PC-3 (cell line): ENCODE data around the gene HSF2BP. TPM values are rescaled to one million over a fixed set of nuclear protein-coding genes. Genes with fewer than 3 reads are reported as not detected.

Experiments used
- ATAC-seq: fragments of 200-7000 bp; cut with Tn5 transposase; 2 replicates; pipeline ENCODE4 v1.9.1; 2020; ENCODE audit warnings: mild to moderate bottlenecking, moderate library complexity
- BruUV-seq: library from RNA; stranded (reverse); fragments of 400-500 nt; replicated peaks from 2 replicates; lab custom pipeline; 2021; lab: Mats Ljungman, UMichigan
- CTCF ChIA-PET: fragments of 300-600 bp; sonication (Branson Sonifier 250); formaldehyde crosslinking; loops from one replicate; lab custom pipeline; 2022; ENCODE audit warnings: antibody characterized with exemption; lab: Charles Lee
- POLR2A ChIA-PET: fragments of 300-600 bp; sonication (Branson Sonifier 250); formaldehyde crosslinking; loops from one replicate; lab custom pipeline; 2022; ENCODE audit warnings: antibody characterized with exemption; ENCODE audit not compliant: unreplicated experiment; lab: Charles Lee
- DNase-seq: peaks from one replicate; pipeline ENCODE4 v3.0.0-alpha.2; 2015
- H2AFZ ChIP-seq: fragments of 300-600 bp; sonication (generic); 2 replicates; pipeline ENCODE4 v1.6.0; 2016; ENCODE audit warnings: antibody characterized with exemption, low read length
- H3F3A ChIP-seq: fragments of 300-600 bp; sonication (generic); one replicate; pipeline ENCODE4 v1.6.0; 2017; ENCODE audit warnings: antibody characterized with exemption, low read length, control low read depth, mild to moderate bottlenecking; ENCODE audit not compliant: unreplicated experiment
- H3K27ac ChIP-seq: fragments of 300-600 bp; sonication (generic); 2 replicates; pipeline ENCODE4 v1.5.1; 2016; ENCODE audit warnings: mild to moderate bottlenecking, low read length
- H3K27me3 ChIP-seq: fragments of 300-600 bp; sonication (generic); 2 replicates; pipeline ENCODE4 v1.6.1; 2016; ENCODE audit warnings: low read length, mixed read lengths
- H3K36me3 ChIP-seq: fragments of 300-600 bp; sonication (generic); 2 replicates; pipeline ENCODE4 v1.6.1; 2016; ENCODE audit warnings: low read depth, mixed run types, low read length, mixed read lengths
- H3K4me1 ChIP-seq: fragments of 300-600 bp; sonication (generic); 2 replicates; pipeline ENCODE4 v1.5.1; 2016; ENCODE audit warnings: low read length; ENCODE audit not compliant: insufficient read depth
- H3K4me2 ChIP-seq: fragments of 300-600 bp; sonication (generic); 2 replicates; pipeline ENCODE4 v1.6.0; 2016; ENCODE audit warnings: low read length
- H3K4me3 ChIP-seq: fragments of 300-600 bp; sonication (generic); 2 replicates; pipeline ENCODE4 v1.5.1; 2016; ENCODE audit warnings: mild to moderate bottlenecking, low read length, mixed read lengths
- H3K79me2 ChIP-seq: fragments of 300-600 bp; sonication (generic); 2 replicates; pipeline ENCODE4 v1.6.1; 2017; ENCODE audit warnings: low read length, mixed read lengths
- H3K9ac ChIP-seq: fragments of 300-600 bp; sonication (generic); 2 replicates; pipeline ENCODE4 v1.6.0; 2016; ENCODE audit warnings: mild to moderate bottlenecking, low read length
- H3K9me2 ChIP-seq: fragments of 300-600 bp; sonication (generic); replicated peaks from 2 replicates; pipeline ENCODE4 v1.6.1; 2016; ENCODE audit warnings: mixed run types, low read length, mixed read lengths
- H3K9me3 ChIP-seq: fragments of 300-600 bp; sonication (generic); 2 replicates; pipeline ENCODE4 v1.6.1; 2016; ENCODE audit warnings: low read length, mixed read lengths
- H4K20me1 ChIP-seq: fragments of 300-600 bp; sonication (generic); 2 replicates; pipeline ENCODE4 v1.6.1; 2016; ENCODE audit warnings: low read length, mixed read lengths
- CTCF ChIP-seq: fragments of 300-600 bp; sonication (generic); conservative IDR thresholded peaks from 2 replicates; pipeline ENCODE4 v1.5.1; 2017; ENCODE audit warnings: antibody characterized with exemption, low read depth, mild to moderate bottlenecking, low read length
- EZH2 ChIP-seq: fragments of 300-600 bp; sonication (generic); IDR thresholded peaks from one replicate; pipeline ENCODE4 v1.6.1; 2017; ENCODE audit warnings: antibody characterized with exemption, mild to moderate bottlenecking, low read length; ENCODE audit not compliant: unreplicated experiment
- EZH2phosphoT487 ChIP-seq: fragments of 300-600 bp; sonication (generic); IDR thresholded peaks from 2 replicates; pipeline ENCODE4 v1.6.1; 2018; ENCODE audit warnings: mild to moderate bottlenecking, antibody characterized with exemption, low read length, borderline replicate concordance
- intact Hi-C: fragments of 100-400 bp; cut with micrococcal nuclease; formaldehyde crosslinking; loops from 2 replicates; pipeline ENCODE4 v1.9.0; 2023
- total RNA-seq: library from RNA; depleted of rRNA; stranded (reverse); fragments of >200 nt; gene quantifications from 2 replicates; pipeline ENCODE4 v1.2.3, GENCODE V29; 2014

HSF2BP gene
- total RNA-seq, 1 experiment from 2014 or later, result 2.4 TPM

GRCh38 chr21:43693981-43694380 is 34.7 kb upstream of the HSF2BP start:
- BruUV-seq, result no TSS peak
- CTCF ChIA-PET, result no interaction called here
- intact Hi-C loops, result no loop called here

GRCh38 chr21:43692949-43693348 is 33.7 kb upstream of the HSF2BP start:
- Histone ChIP-seq H3K9me2 (no peaks in the 10 kb centered on the region), H3K27ac (no peak overlapping the region), H3K4me2 (no peak overlapping the region), H4K20me1 (no peaks in the 10 kb centered on the region), H3K36me3 (peaks cover 57% of the 10 kb centered on the region), H2AFZ (no peak overlapping the region), H3K9ac (no peak overlapping the region), H3K9me3 (no peaks in the 10 kb centered on the region), H3K4me3 (no peak overlapping the region), H3K79me2 (no peaks in the 10 kb centered on the region), H3F3A (no peaks in the 10 kb centered on the region), H3K4me1 (no peaks in the 10 kb centered on the region), H3K27me3 (no peaks in the 10 kb centered on the region)
- DNase-seq, result no peak
- ChIA-PET CTCF (no interaction called here), POLR2A (no interaction called here)
- no peak for ATAC-seq
- TF ChIP-seq EZH2, result no peak
- TF ChIP-seq EZH2phosphoT487, result no peak
- no peak for TF ChIP-seq CTCF
- intact Hi-C loops, result no loop called here
- no TSS peak for BruUV-seq

More at GRCh38 chr21:43693981-43694380, 34.7 kb upstream of the HSF2BP start:
- Histone ChIP-seq H3K9me3 (no peaks in the 10 kb centered on the region), H3K9ac (no peak overlapping the region), H2AFZ (no peak overlapping the region), H3K27ac (no peak overlapping the region), H3K27me3 (no peaks in the 10 kb centered on the region), H4K20me1 (no peaks in the 10 kb centered on the region), H3K79me2 (no peaks in the 10 kb centered on the region), H3F3A (no peaks in the 10 kb centered on the region), H3K36me3 (peaks cover 47% of the 10 kb centered on the region), H3K4me1 (no peaks in the 10 kb centered on the region), H3K4me2 (no peak overlapping the region), H3K9me2 (no peaks in the 10 kb centered on the region), H3K4me3 (no peak overlapping the region)
- no peak for ATAC-seq
- TF ChIP-seq EZH2phosphoT487 (no peak), EZH2 (no peak), CTCF (no peak)
- POLR2A ChIA-PET, result no interaction called here
- DNase-seq, result no peak

DNA sequence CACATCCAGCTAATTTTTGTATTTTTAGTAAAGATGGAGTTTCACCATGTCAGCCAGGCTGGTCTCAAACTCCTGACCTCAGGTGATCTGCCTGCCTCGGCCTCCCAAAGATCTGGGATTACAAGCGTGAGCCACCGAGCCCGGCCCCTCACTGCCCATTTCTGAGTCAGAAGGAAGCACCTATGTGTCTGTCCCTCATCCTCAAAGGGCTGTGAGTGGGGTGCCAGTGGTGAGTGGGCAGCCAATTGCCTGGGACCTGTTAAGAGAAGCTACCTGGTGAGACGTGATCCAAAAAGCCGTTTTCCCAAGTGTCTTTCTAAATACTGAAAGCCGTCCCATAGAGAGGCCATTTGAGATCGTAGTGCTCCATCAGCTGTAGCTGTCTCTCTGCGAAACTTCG is 32.5 kb upstream of the HSF2BP start:
- no peaks in the 10 kb centered on the region for H4K20me1 ChIP-seq
- no peak overlapping the region for H2AFZ ChIP-seq

More for the DNA sequence above, 32.5 kb upstream of the HSF2BP start:
- no peak overlapping the region for H3K27ac ChIP-seq
- BruUV-seq, result no TSS peak
- H3K9me2 ChIP-seq, result no peaks in the 10 kb centered on the region
- H3K4me1 ChIP-seq, result no peaks in the 10 kb centered on the region
- intact Hi-C loops, result no loop called here
- H3K4me3 ChIP-seq, result no peak overlapping the region
- no peaks in the 10 kb centered on the region for H3K79me2 ChIP-seq
- no peaks in the 10 kb centered on the region for H3K27me3 ChIP-seq
- CTCF ChIA-PET, result no interaction called here
- ATAC-seq (no peak), DNase-seq (no peak)
- no peak for TF ChIP-seq EZH2phosphoT487
- no peak for TF ChIP-seq EZH2
- no peak for TF ChIP-seq CTCF
- POLR2A ChIA-PET, result no interaction called here
- peaks cover 68% of the 10 kb centered on the region for H3K36me3 ChIP-seq
- H3K4me2 ChIP-seq, result no peak overlapping the region
- H3F3A ChIP-seq, result no peaks in the 10 kb centered on the region
- no peaks in the 10 kb centered on the region for H3K9me3 ChIP-seq
- no peak overlapping the region for H3K9ac ChIP-seq
